ENCODE measurements around the gene FAM118B. TPM values are rescaled to one million over a fixed set of nuclear protein-coding genes. Genes with fewer than 3 reads are reported as not detected.

The FAM118B gene
- total RNA-seq, 1 donor from 2014 or later: 11.7 TPM

DNA sequence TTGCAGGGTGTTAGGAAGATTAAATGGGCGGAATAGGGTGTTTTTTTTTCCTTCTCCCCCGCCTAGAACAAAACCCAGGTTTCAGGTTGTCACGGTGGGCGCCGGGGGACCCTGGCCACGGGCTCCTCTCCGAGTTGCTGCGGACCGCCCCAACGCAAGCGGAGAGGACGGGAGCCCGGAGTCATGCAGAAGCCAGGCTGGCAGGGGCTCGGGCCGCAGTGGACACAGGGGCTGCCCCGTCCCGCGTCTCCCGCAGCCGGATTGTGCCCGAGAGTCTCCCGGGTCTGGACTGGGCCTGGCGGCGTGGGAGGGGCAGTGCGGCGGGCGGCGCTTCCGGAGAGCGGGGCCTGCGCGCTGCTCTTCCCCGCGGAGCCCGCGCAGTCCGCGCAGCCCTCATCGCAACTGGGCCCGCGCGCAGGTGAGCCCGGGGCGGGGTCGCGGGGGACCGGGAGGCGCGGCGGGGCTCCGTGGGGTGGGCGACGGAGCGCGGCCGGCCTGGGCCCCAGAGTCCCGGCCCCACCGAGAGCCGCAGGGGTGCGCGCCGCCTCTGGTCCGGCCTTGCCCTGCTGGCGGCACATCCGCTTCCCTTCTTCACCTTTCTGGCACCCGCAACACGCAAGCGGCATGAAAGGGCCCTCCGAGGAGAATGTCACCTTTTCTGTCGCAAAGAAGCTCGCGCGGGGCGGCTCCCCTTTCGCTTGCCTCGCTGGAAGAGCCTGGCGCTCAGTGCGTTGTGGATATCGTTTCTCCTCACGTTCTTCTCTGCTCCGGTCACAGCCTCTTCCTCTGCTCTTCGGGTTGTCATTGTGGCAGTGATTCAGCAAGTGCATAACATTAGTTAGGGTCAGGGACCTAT, 71.4 kb downstream of the FAM118B start, which contains the start of gene TIRAP:
TSS of gene TIRAP (plus strand) at position 358 of the 856 bp plus-strand sequence. CDS start 7,802 bp downstream, outside the sequence.
- Mint-ChIP-seq H3K27me3 (no peaks in the 10 kb centered on the region), H3K27ac (peak within 1 kb of the TSS; percentile 93), H3K9me3 (no peaks in the 10 kb centered on the region), H3K36me3 (ENCODE audit: low read depth) (peaks cover 10% of the 10 kb centered on the region), H3K4me1 (peaks cover 40% of the 10 kb centered on the region), H3K4me3 (peak within 1 kb of the TSS; percentile 95)
- ChIA-PET CTCF (interaction anchor here (1.0 kb wide), 1 partner anchor 27 kb away, joined by 3 read pairs; no protein-coding TSS in a partner anchor), POLR2A (interaction anchor here (0.6 to 5.3 kb wide), 9 partner anchors 10 to 72 kb away, joined by 3 to 84 read pairs (median 3); partner anchors contain the start of genes DCPS, FAM118B, FOXRED1 and RPUSD4)
- TF ChIP-seq CTCF (IDR thresholded peaks at IDR 0.05): no peak
- DNase-seq: peak; percentile 68
- intact Hi-C loops (cut with micrococcal nuclease): loop anchor here (1.0 to 10.0 kb wide), 4 partner anchors 14 to 1328 kb away; partner anchors contain the start of genes CCDC15, DCPS, FAM118B and FOXRED1
- ATAC-seq (ENCODE audit: low read depth): peak; percentile 79

DNA sequence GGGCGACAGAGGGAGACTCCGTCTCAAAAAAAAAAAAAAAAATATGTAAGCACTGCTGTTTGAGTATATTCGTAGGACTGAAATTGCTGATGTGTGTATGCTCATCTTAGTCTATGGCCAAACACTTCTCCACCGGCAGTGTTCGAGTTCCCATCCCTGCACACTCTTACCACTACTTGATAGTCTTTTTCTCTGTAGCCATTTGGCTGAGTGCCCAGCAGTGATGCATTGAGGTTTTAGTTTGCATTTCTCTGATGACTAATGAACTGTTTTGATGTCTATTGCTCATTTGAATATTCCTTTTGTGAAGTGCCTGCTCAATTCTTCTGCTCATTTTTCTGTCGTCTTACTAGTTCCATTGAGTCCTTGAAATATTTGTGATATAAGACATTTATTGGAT, 73.2 kb downstream of the FAM118B start:
- H3K27me3 Mint-ChIP-seq: no peaks in the 10 kb centered on the region
- ATAC-seq (ENCODE audit: low read depth) (peak; percentile 32), DNase-seq (peak; percentile 29)
- peak overlapping the region; percentile 82 for H3K27ac Mint-ChIP-seq
- ChIA-PET CTCF (no interaction called here), POLR2A (interaction anchor here (5.3 kb wide), 1 partner anchor 16 kb away, joined by 84 read pairs; the partner anchor contains the start of genes FOXRED1 and SRPRA)
- no peaks in the 10 kb centered on the region for H3K9me3 Mint-ChIP-seq
- peaks cover 39% of the 10 kb centered on the region for H3K4me1 Mint-ChIP-seq
- peak overlapping the region; percentile 73 for H3K4me3 Mint-ChIP-seq
- intact Hi-C loops (cut with micrococcal nuclease): loop anchor here (10.0 kb wide), 1 partner anchor 1330 kb away; the partner anchor contains the start of gene CCDC15
- peaks cover 14% of the 10 kb centered on the region for H3K36me3 Mint-ChIP-seq (ENCODE audit: low read depth)
- TF ChIP-seq CTCF (IDR thresholded peaks at IDR 0.05): no peak

GRCh38 chr11:126288237-126288636, 76.7 kb downstream of the FAM118B start:
- Mint-ChIP-seq H3K27me3 (no peaks in the 10 kb centered on the region), H3K36me3 (ENCODE audit: low read depth) (peaks cover 41% of the 10 kb centered on the region), H3K9me3 (no peaks in the 10 kb centered on the region), H3K4me1 (peaks cover 23% of the 10 kb centered on the region), H3K4me3 (no peak overlapping the region), H3K27ac (no peak overlapping the region)
- DNase-seq: no peak
- TF ChIP-seq CTCF (IDR thresholded peaks at IDR 0.05): no peak
- ChIA-PET CTCF (interaction anchor here (1.2 kb wide), 1 partner anchor 23 kb away, joined by 3 read pairs; no protein-coding TSS in a partner anchor), POLR2A (no interaction called here)
- no peak for ATAC-seq (ENCODE audit: low read depth)
- intact Hi-C loops (cut with micrococcal nuclease): loop anchor here (10.0 kb wide), 1 partner anchor 1333 kb away; the partner anchor contains the start of gene CCDC15

GRCh38 chr11:126290887-126291286, 79.3 kb downstream of the FAM118B start:
- TF ChIP-seq CTCF (IDR thresholded peaks at IDR 0.05): no peak
- Mint-ChIP-seq H3K36me3 (ENCODE audit: low read depth) (peaks cover 55% of the 10 kb centered on the region), H3K27me3 (no peaks in the 10 kb centered on the region), H3K4me1 (peaks cover 17% of the 10 kb centered on the region), H3K27ac (no peak overlapping the region), H3K4me3 (no peak overlapping the region), H3K9me3 (no peaks in the 10 kb centered on the region)
- ChIA-PET CTCF (no interaction called here), POLR2A (no interaction called here)
- intact Hi-C loops (cut with micrococcal nuclease): no loop called here
- DNase-seq: no peak
- no peak for ATAC-seq (ENCODE audit: low read depth)

GRCh38 chr11:126293726-126294125, 82.1 kb downstream of the FAM118B start:
- intact Hi-C loops (cut with micrococcal nuclease): no loop called here
- H3K4me1 Mint-ChIP-seq: peaks cover 12% of the 10 kb centered on the region
- DNase-seq: no peak
- CTCF ChIA-PET: no interaction called here
- no peak for TF ChIP-seq CTCF (IDR thresholded peaks at IDR 0.05)
- no peaks in the 10 kb centered on the region for H3K9me3 Mint-ChIP-seq
- H3K27me3 Mint-ChIP-seq: no peaks in the 10 kb centered on the region
- no peak overlapping the region for H3K4me3 Mint-ChIP-seq
- POLR2A ChIA-PET: interaction anchor here (1.0 to 1.4 kb wide), 3 partner anchors 10 to 14 kb away, joined by 3 read pairs; partner anchors contain the start of genes DCPS and TIRAP
- peak overlapping the region; percentile 56 for H3K27ac Mint-ChIP-seq
- peaks cover 50% of the 10 kb centered on the region for H3K36me3 Mint-ChIP-seq (ENCODE audit: low read depth)
- no peak for ATAC-seq (ENCODE audit: low read depth)

Data from activated B cell treated with CpG ODN at 0.5 μM for 24 hours (primary cell).